Neural cell (in vitro differentiated cells): ENCODE data around the gene SDF2L1. TPM values are rescaled to one million over a fixed set of nuclear protein-coding genes. Genes with fewer than 3 reads are reported as not detected.
"Not testable (repeated sequence)": the region's sequence is repeated elsewhere in the genome, so short reads cannot be mapped to it uniquely, and the experiment has no call there.

Experiments
- H2AFZ ChIP-seq: fragments of 200-600, 300-800 bp; sonication (generic), shearing (Covaris generic); 2 replicates; pipeline ENCODE4 v1.6.0; 2014; ENCODE audit warnings: low read depth, mild to moderate bottlenecking, antibody characterized with exemption, low read length, moderate library complexity
- H3F3A ChIP-seq: fragments of 200-600 bp; shearing (Covaris generic); 2 replicates; pipeline ENCODE4 v1.6.1; 2016; ENCODE audit warnings: mild to moderate bottlenecking, moderate library complexity, mixed read lengths, antibody characterized with exemption, low read length; ENCODE audit not compliant: insufficient read depth, poor library complexity, severe bottlenecking
- H3K27ac ChIP-seq: fragments of 200-600, 300-800 bp; sonication (generic), shearing (Covaris generic); 2 replicates; pipeline ENCODE4 v1.5.1; 2014; ENCODE audit warnings: mild to moderate bottlenecking, low read length, moderate library complexity
- H3K27me3 ChIP-seq: fragments of 300-800, 200-600 bp; sonication (generic), shearing (Covaris generic); 2 replicates; pipeline ENCODE4 v1.6.0; 2014; ENCODE audit warnings: mild to moderate bottlenecking, low read depth, low read length, moderate library complexity; ENCODE audit not compliant: insufficient read depth
- H3K36me3 ChIP-seq: fragments of 300-800, 200-600 bp; sonication (generic), shearing (Covaris generic); 2 replicates; pipeline ENCODE4 v1.5.1; 2014; ENCODE audit warnings: mild to moderate bottlenecking, antibody characterized with exemption, low read length, moderate library complexity; ENCODE audit not compliant: insufficient read depth
- H3K4me2 ChIP-seq: fragments of 300-800, 200-600 bp; sonication (generic), shearing (Covaris generic); 2 replicates; pipeline ENCODE4 v1.6.0; 2014; ENCODE audit warnings: mild to moderate bottlenecking, low read length
- H3K4me3 ChIP-seq: fragments of 300-800, 200-600 bp; sonication (generic), shearing (Covaris generic); 2 replicates; pipeline ENCODE4 v1.5.1; 2014; ENCODE audit warnings: mild to moderate bottlenecking, low read length, moderate library complexity
- H3K79me2 ChIP-seq: fragments of 200-600 bp; shearing (Covaris generic); replicated peaks from 2 replicates; pipeline ENCODE4 v1.6.0; 2014; ENCODE audit warnings: mild to moderate bottlenecking, low read length, moderate library complexity; ENCODE audit not compliant: insufficient read depth
- H3K9ac ChIP-seq: fragments of 300-800, 200-600 bp; sonication (generic), shearing (Covaris generic); 2 replicates; pipeline ENCODE4 v1.6.1; 2016; ENCODE audit warnings: mild to moderate bottlenecking, low read length, mixed read lengths
- H3K9me2 ChIP-seq: fragments of 200-600 bp; shearing (Covaris generic); 2 replicates; pipeline ENCODE4 v1.6.1; 2016; ENCODE audit warnings: mild to moderate bottlenecking, low read length, mixed read lengths; ENCODE audit not compliant: insufficient read depth
- H3K9me3 ChIP-seq: fragments of 200-600, 300-800 bp; sonication (generic), shearing (Covaris generic); 2 replicates; pipeline ENCODE4 v1.6.1; 2016; ENCODE audit warnings: mild to moderate bottlenecking, mixed run types, low read length, moderate library complexity, mixed read lengths
- H4K20me1 ChIP-seq: fragments of 200-600 bp; shearing (Covaris generic); 2 replicates; pipeline ENCODE4 v1.6.1; 2016; ENCODE audit warnings: mild to moderate bottlenecking, mixed run types; ENCODE audit not compliant: insufficient read depth
- EP300 ChIP-seq: fragments of 450-650 bp; conservative IDR thresholded peaks from 2 replicates; pipeline ENCODE4 v1.6.1; 2014; ENCODE audit warnings: antibody characterized with exemption, mild to moderate bottlenecking, moderate library complexity; ENCODE audit not compliant: poor library complexity, severe bottlenecking
- EZH2 ChIP-seq: fragments of 200-600, 300-800 bp; shearing (Covaris generic), sonication (generic); IDR thresholded peaks from 2 replicates; pipeline ENCODE4 v1.6.1; 2014; ENCODE audit warnings: antibody characterized with exemption, low read length, borderline replicate concordance, mild to moderate bottlenecking; ENCODE audit not compliant: insufficient read depth, poor library complexity, severe bottlenecking
- MXI1 ChIP-seq: fragments of 450-650 bp; conservative IDR thresholded peaks from 2 replicates; pipeline ENCODE4 v1.6.1; 2014; ENCODE audit warnings: antibody characterized with exemption, mild to moderate bottlenecking; ENCODE audit not compliant: poor library complexity, severe bottlenecking
- POLR2AphosphoS5 ChIP-seq: IDR thresholded peaks from 2 replicates; pipeline ENCODE4 v1.6.1; 2012
- RAD21 ChIP-seq: fragments of 450-650 bp; conservative IDR thresholded peaks from 2 replicates; pipeline ENCODE4 v1.6.1; 2014; ENCODE audit warnings: antibody characterized with exemption, mild to moderate bottlenecking, moderate library complexity
- SMC3 ChIP-seq: fragments of 450-650 bp; conservative IDR thresholded peaks from 2 replicates; pipeline ENCODE4 v1.6.1; 2014; ENCODE audit warnings: antibody characterized with exemption, mild to moderate bottlenecking, moderate library complexity; ENCODE audit not compliant: poor library complexity
- TAF1 ChIP-seq: IDR thresholded peaks from 2 replicates; pipeline ENCODE4 v1.6.1; 2012; ENCODE audit warnings: low read depth
- polyA plus RNA-seq: library from polyadenylated mRNA; depleted of rRNA; stranded (reverse); fragments of >200 nt; gene quantifications from 2 replicates; pipeline ENCODE4 v1.2.3, GENCODE V29; 2014
- TF ChIP-seq, protein P1 (sequence below): fragments of 450-650 bp; IDR thresholded peaks from 2 replicates; pipeline ENCODE4 v1.5.1; 2014; ENCODE audit warnings: antibody characterized with exemption, mild to moderate bottlenecking, moderate library complexity; ENCODE audit not compliant: poor library complexity, severe bottlenecking
- TF ChIP-seq, protein P2 (sequence below): IDR thresholded peaks from 2 replicates; pipeline ENCODE4 v1.6.1; 2012; ENCODE audit warnings: borderline replicate concordance

SDF2L1 gene
- polyA plus RNA-seq, 1 donor from 2014 or later: 11.0 TPM

DNA sequence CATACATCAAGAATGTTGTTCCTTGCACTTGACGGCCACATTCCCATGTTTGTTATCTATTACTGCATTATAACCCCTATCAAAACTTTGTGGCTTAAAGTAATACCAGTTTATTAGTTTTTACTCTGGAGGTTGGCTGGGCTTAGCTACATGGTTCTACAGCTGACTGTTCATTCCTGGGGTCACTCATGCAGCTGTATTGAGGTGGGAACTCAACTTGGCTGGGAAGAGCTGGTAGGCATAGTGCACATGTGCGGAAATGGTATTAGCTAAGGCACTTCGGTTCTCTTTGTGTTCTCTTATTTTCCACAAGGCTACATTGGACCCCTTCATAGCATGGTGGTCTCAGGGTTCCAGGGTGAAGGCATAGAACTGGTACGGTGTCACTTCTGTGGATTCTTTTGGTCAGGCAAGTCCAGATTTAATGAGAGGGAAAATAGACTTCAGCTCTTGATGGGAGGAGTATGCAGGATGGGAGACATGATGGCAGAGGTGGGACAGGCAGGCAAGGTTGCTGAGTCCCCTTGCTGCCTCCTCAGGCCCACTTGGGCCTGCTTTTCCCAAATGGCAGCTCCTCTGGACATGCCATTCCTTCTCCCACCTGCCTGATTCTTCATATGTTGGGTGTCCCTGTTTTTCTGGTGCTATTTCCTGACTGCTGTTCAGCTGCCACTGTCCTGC lies 28.4 kb upstream of the SDF2L1 start:
- no peak overlapping the region for H3K4me2 ChIP-seq
- no peak overlapping the region for H3K9ac ChIP-seq
- H3K27ac ChIP-seq: no peak overlapping the region
- peaks cover 11% of the 10 kb centered on the region for H3K79me2 ChIP-seq
- no peaks in the 10 kb centered on the region for H3K36me3 ChIP-seq
- no peak for TF ChIP-seq POLR2AphosphoS5
- TF ChIP-seq RAD21: no peak
- H4K20me1 ChIP-seq: no peaks in the 10 kb centered on the region
- no peaks in the 10 kb centered on the region for H3K9me2 ChIP-seq
- H3K4me3 ChIP-seq: no peak overlapping the region
- H3F3A ChIP-seq: no peaks in the 10 kb centered on the region
- no peaks in the 10 kb centered on the region for H3K9me3 ChIP-seq
- H3K27me3 ChIP-seq: no peaks in the 10 kb centered on the region
- H2AFZ ChIP-seq: no peak overlapping the region

DNA sequence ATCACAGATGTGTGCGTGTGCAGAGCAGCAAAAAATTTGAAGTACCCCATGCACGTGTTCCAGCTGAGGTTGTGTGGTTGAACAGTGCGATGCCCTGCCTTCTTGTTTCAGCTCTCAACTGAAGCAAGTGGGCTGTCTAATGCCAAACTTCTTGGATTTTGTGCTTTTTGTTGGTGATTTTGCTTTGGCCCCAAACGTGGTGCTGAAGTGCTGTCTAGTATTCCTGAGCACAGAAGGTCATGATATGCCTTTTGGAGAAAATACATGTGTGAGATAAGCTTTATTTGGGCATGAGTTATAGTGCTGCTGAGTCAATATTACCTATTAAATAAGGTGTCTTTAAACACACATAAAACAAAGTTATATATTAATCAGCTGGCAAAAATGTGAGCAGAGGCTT lies 26.4 kb upstream of the SDF2L1 start:
- Histone ChIP-seq H3F3A (no peaks in the 10 kb centered on the region), H3K4me3 (no peak overlapping the region), H3K9me2 (no peaks in the 10 kb centered on the region), H3K27ac (no peak overlapping the region), H3K79me2 (peaks cover 11% of the 10 kb centered on the region), H4K20me1 (no peaks in the 10 kb centered on the region), H3K9ac (no peak overlapping the region), H2AFZ (no peak overlapping the region), H3K27me3 (no peaks in the 10 kb centered on the region), H3K36me3 (no peaks in the 10 kb centered on the region), H3K4me2 (no peak overlapping the region), H3K9me3 (no peaks in the 10 kb centered on the region)
- TF ChIP-seq, protein P1, sequence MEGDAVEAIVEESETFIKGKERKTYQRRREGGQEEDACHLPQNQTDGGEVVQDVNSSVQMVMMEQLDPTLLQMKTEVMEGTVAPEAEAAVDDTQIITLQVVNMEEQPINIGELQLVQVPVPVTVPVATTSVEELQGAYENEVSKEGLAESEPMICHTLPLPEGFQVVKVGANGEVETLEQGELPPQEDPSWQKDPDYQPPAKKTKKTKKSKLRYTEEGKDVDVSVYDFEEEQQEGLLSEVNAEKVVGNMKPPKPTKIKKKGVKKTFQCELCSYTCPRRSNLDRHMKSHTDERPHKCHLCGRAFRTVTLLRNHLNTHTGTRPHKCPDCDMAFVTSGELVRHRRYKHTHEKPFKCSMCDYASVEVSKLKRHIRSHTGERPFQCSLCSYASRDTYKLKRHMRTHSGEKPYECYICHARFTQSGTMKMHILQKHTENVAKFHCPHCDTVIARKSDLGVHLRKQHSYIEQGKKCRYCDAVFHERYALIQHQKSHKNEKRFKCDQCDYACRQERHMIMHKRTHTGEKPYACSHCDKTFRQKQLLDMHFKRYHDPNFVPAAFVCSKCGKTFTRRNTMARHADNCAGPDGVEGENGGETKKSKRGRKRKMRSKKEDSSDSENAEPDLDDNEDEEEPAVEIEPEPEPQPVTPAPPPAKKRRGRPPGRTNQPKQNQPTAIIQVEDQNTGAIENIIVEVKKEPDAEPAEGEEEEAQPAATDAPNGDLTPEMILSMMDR: no peak
- TF ChIP-seq POLR2AphosphoS5: no peak
- no peak for TF ChIP-seq EP300
- TF ChIP-seq SMC3: no peak
- TF ChIP-seq MXI1: no peak
- TF ChIP-seq TAF1: no peak
- TF ChIP-seq EZH2: no peak
- no peak for TF ChIP-seq RAD21
- TF ChIP-seq, protein P2, sequence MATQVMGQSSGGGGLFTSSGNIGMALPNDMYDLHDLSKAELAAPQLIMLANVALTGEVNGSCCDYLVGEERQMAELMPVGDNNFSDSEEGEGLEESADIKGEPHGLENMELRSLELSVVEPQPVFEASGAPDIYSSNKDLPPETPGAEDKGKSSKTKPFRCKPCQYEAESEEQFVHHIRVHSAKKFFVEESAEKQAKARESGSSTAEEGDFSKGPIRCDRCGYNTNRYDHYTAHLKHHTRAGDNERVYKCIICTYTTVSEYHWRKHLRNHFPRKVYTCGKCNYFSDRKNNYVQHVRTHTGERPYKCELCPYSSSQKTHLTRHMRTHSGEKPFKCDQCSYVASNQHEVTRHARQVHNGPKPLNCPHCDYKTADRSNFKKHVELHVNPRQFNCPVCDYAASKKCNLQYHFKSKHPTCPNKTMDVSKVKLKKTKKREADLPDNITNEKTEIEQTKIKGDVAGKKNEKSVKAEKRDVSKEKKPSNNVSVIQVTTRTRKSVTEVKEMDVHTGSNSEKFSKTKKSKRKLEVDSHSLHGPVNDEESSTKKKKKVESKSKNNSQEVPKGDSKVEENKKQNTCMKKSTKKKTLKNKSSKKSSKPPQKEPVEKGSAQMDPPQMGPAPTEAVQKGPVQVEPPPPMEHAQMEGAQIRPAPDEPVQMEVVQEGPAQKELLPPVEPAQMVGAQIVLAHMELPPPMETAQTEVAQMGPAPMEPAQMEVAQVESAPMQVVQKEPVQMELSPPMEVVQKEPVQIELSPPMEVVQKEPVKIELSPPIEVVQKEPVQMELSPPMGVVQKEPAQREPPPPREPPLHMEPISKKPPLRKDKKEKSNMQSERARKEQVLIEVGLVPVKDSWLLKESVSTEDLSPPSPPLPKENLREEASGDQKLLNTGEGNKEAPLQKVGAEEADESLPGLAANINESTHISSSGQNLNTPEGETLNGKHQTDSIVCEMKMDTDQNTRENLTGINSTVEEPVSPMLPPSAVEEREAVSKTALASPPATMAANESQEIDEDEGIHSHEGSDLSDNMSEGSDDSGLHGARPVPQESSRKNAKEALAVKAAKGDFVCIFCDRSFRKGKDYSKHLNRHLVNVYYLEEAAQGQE: no peak

DNA sequence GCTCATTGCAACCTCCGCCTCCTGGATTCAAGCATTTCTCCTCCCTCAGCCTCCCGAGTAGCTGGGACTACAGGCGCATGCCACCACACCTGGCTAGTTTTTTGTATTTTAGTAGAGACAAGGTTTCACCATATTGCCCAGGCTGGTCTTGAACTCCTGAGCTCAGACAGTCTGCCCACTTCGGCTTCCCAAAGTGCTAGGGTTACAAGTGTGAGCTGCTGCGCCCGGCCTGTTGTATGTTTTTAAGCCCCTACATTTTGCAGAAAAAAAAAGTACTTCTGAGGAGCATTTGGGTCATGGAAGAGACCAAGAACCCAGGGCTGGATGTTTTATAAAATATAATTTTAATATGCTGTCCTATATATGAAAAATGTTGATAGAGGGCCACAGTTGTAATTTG lies 24.8 kb upstream of the SDF2L1 start:
- not testable (repeated sequence) for H3K27me3 ChIP-seq, H3K4me3 ChIP-seq, H3K9me3 ChIP-seq, H2AFZ ChIP-seq, H3K9ac ChIP-seq, H3K36me3 ChIP-seq, H3K9me2 ChIP-seq, H3K27ac ChIP-seq, H3F3A ChIP-seq, H3K4me2 ChIP-seq, H4K20me1 ChIP-seq
- peaks cover 11% of the 10 kb centered on the region for H3K79me2 ChIP-seq
